CD4-positive, alpha-beta T cell treated with Interleukin-6 for 4 hours (primary cell): ENCODE measurements around the gene CSN1S1.
"Not testable (repeated sequence)": the region's sequence is repeated elsewhere in the genome, so short reads cannot be mapped to it uniquely, and the experiment has no call there.

Experiments used
- DNase-seq: peaks from one replicate; pipeline ENCODE4 v3.0.0-alpha.2; 2020; ENCODE audit warnings: mixed read lengths

CSN1S1 gene, protein sequence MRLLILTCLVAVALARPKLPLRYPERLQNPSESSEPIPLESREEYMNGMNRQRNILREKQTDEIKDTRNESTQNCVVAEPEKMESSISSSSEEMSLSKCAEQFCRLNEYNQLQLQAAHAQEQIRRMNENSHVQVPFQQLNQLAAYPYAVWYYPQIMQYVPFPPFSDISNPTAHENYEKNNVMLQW

DNA sequence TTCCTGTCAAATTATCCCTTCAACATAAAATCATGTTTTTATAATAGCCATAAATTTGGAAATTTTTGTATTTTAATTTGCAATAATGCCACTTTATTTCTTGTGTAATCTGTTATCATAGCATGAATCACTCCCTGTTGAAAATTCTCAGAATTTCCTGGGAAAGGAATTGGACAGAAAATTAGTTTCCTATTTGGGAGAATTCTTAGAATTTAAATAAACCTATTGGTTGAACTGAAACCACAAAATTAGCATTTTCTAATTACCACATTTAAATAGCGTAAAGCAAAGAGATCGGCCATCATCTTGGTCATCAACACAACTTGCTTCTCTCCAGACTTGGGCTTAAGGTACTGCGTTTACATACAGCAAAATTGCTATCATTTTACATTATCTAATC lies at the start of gene CSN1S1:
Gene CSN1S1 (plus strand): TSS at position 301 of the 400 bp plus-strand sequence. CDS start 1,488 bp downstream, outside the sequence.
- DNase-seq: no peak

DNA sequence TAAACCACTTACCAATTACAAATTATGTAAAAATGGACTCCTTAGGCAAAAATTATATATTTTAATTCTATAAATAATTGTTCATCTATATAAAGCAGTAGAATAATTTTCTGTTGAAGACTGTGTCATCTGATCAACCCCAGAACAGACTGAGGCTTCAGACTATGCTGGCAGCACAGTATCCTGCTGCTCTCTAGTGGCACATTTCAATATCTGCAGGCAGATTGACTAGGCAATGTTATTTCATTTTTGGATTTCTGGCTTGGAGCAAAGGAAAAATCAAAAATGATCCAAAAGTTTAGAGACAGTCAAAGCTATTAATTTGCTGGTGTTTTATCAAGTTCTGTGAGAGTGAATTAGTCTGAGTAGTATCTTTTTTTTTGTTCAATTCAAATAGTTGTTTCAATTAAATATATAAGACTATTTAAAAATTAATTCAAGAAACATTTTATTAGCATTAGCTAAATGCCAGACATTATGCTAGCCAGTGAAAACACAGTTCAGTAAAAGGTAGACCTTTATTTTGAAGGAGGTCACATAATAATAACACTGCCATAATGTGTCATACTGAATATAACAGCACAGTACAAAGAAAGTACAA lies 49.6 kb upstream of the CSN1S1 start:
- peak; percentile 42 for DNase-seq

DNA sequence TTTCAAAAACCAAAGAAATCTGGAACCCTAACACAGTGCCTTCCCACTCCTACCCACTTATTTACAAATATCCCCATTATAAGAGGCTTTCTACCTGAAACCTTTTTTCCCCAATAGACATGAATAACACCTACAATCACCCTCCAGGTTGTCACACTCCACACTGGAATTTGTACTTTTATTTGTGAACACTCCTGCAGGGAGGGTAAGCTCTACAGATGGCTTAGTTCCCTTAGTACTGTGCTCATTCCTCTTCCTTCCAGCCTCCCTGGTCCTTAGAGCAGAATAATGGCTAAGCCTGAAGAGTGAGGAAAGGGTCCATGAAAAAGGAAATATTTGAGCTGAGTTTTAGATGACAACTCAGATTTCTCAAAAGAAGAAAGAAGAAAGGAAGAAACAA lies 48.7 kb upstream of the CSN1S1 start:
- DNase-seq: no peak

DNA sequence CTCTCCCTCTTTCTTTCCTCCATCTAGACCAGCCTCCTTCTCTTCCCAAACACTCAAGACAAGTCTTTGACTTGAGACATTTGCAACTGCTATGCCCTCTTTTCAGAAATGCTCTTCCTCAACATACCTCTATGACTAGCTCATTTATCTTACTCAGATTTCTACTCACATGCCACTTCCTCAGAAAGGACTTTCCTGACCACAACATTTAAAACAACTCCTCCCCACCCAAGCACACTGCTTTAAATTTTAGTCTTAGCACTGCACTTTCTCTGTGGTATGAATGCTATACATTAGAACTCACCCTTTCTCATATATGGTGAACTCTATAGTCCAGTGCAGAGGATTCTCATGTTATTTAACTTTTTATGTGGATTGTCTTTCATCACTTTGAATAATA lies 42.5 kb upstream of the CSN1S1 start:
- no peak for DNase-seq

DNA sequence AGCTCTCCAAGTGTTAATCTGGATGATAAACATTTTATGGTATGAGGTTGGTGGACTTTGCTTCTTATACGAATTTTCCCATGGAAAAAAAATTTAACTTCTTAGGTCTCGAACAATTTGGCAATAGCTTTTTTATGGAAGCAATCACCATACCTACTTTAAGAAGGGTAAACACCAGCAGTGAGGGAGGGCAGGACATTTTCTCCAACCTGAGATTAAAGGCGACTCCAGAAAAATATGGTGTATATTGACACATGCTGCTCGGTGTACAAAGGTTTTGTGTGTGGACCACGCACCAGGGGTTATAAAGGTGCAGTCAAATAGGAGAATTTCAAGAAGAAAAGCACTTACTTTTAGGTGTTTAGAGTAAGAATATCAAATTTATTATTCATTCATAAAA lies 36.7 kb upstream of the CSN1S1 start:
- no peak for DNase-seq

DNA sequence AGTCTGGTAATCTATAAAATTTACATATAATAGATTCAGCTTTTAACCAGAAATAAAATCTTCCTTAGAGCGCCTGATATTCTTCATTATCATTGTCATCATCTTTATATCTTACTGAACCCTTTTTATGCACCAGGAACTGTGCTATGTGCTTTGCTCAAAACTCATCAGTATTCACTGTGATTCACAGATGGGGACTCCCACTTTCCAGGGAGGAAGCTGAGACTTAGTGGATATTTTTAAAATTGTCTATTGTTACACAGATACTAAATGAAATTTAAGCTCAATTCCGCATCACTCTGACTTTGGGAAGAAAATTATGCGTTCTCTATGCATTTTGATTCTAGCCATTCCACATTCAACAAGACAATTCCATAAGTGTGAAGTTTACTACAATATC lies 36.1 kb upstream of the CSN1S1 start:
- DNase-seq: no peak

DNA sequence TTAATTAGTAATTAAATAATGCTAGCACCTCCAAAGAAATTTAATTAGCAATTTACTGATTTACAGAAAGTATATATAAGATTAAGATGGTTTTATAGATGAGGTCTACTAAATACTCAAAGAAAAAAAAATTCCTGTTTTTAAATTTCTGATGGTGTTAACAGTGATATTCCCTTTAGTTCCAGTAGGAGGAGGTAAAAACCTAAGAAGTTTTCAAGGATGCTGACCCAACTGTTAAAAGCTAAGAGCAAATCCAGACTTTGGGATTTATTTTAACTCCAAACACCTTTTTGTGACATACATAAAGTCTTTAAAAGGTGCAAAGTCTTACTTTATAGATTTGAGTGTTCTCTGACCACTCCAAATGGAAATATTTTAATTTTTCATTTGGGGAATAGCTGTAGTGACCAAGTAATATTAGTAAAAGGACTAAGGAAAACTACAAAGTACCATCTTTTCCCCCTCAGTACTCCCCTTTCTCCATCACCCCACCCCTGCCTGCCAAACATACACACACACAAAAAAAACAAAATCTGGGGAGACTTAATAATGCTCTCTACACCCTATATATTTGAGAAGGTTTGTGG lies 34.2 kb upstream of the CSN1S1 start:
- no peak for DNase-seq

DNA sequence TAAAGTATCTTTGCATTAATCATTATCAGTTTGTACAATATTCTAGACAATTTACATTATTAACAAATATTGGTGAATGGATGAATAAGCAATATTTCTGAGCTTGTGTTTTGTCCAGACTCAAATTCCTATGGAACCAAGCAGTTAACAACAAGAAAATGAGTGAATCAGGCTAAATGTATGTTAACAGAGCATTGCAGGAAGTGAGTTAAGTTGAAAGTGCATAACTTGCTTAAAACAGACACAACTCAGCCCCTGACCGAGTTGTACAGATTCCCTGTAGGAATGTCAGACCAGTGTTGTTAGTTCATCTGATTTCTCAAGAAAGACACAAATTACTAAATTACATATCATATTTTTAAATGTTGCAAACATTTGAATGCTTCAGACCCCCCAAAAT lies 23.7 kb upstream of the CSN1S1 start:
- no peak for DNase-seq

DNA sequence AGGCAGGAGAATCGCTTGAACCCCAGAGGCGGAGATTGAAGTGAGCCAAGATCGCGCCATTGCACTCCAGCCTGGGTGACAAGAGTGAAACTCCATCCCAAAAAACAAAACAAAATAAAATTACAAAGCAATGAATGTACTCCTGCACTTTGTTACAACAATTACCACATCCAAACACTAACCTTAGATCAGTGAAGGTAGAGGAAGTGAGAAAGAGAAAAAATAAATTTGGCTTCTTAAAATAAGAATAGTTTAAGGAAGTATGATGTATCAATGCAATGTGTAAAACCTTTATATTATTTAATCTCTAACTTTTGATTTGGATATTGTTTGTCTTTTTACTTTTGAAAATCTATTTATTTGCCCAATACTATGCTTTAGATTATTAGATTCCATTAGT lies 21.7 kb upstream of the CSN1S1 start:
- no peak for DNase-seq

DNA sequence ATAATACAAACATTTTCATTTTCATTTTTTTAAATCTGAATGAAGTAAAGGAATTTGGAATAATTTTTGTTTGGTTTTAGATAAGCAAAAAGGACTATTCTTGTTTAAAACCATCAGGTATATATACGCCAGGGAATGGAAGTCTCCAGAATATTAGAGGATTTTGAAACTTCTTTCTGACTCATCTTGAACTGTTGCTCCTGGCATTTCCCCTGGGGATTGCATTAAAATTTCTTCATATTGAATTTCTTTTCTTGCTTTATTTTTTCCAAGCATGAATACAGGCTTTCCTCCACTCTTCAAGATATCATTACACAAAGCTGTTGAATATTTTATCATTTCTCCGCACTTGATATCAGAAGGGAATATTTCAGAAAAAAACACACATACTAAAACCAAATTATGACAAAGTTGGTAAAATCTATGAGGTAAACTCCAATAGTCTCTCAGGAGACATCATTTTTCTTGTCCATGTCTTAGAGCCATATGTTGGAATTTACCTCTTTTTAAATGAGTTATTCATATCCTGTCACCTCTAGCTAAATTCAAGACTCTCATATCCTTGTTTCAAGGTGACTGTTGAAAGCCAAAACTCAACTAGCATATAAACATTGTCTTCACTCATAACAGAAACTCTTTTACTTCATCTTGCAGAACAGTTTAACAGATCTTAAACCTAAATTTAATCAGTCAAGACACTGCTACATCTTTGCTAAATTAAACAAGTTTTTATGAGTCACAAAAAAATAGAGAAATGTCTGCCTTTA lies 20.7 kb upstream of the CSN1S1 start:
- no peak for DNase-seq

DNA sequence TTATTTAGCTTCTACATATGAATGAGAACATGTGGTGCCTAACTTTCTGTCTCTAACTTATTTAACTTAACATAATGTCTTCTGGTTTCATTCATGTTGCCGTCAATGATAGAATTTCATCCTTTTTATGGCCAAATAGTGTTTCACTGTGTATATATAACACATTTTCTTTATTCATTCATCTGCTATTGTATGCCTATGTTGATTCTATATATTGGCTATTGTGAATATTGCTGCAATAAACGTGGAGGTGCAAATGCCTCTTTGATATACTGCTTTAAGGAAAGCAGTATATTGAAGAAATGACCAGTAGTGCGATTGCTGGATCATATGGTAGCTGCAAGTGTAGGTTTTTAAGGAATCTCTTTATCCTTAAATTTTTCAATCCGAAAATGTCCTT lies 10.0 kb upstream of the CSN1S1 start:
- DNase-seq: no peak

DNA sequence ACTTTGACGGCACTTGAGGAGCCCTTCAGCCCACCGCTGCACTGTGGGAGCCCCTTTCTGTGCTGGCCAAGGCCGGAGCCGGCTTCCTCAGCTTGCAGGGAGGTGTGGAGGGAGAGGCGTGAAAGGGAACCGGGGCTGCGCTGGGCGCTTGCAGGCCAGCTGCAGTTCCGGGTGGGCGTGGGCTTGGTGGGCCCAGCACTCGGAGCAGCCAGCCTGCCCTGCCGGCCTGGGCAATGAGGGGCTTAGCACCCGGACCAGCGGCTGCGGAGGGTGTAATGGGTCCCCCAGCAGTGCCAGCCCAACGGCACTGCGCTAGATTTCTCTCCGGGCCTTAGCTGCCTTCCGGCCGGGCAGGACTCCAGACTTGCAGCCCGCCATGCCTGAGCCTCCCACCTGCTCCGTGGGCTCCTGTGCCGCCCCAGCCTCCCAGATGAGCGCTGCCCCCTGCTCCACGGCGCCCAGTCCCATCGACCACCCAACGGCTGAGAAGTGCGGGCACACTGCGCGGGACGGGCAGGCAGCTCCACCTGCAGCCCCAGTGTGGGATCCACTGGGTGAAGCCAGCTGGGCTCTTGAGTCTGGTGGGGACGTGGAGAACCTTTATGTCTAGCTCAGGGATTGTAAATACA lies 7.0 kb upstream of the CSN1S1 start:
- not testable (repeated sequence) for DNase-seq

DNA sequence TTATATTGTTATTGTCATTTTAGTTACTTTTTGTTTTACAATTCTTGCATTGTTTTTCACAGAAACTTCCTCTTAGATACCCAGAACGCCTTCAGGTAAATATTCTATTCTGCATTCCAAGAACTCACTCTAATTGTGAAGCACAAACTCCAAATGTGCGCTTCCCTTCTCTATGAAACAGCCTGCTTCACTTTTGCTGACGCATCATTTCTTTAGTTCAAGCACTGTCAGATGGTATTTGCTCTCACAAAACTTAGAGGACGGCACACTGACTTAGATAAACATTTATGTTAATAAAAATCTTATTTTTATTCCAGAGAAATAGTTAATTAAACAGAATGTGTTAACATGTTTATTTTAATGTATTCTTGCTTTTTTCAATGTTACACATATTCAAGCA lies 3.3 kb downstream of the CSN1S1 start:
- DNase-seq: no peak

DNA sequence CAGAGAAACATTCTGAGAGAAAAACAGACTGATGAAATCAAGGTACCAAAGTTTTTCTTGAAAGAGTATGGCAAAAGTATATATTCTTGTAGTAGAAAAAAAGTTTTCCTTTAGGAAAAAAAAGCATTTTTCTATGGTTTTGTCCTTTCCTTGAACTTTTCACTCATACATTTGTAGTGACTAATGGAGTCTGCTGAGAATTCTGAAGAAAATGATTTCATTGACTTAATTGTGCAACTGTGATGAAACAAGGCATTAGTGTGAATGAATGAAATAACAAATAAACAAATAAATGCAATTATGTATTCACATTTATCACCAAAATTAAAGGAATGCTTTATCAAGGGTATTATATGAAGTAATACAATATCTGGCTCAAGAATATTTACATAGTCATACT lies 5.7 kb downstream of the CSN1S1 start:
- DNase-seq: no peak

DNA sequence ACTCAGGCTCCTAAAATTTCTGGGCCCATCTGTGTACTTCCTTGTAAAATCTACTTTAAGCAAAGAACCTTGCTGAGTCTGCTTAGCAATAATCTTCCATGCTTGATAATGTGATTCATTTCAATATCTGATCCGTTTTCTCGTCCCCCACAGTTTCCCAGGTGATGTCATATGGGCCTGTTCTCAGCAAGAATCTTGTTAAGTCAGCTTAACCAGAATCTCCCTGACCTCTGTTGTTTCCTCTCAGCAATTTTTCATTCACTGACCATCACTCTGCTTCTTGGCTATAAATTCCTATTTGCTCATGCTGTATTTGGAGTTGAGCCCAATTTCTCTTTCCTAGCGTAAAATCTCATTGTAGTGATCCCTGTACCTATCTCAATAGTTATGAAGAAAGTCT lies 20.7 kb downstream of the CSN1S1 start:
- no peak for DNase-seq

DNA sequence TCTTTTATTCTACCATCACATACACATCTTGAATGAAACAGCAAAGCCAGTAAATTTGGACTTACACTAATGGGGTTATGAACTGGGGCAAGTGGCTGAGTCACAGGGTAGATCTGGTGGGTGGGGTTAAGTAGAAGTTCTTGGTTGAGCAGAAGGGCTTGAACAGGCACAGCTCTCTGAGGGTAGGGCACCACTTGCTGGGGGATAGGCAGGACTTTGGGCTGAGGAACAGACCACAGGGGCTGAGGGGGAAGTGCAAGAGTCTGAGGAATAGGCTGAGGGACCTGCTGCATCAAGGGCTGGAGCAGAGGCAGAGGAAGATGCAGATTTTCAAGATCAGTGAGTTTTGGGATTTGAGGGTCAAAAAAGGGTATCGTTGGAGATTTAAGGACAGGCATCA lies 26.3 kb downstream of the CSN1S1 start:
- DNase-seq: no peak

DNA sequence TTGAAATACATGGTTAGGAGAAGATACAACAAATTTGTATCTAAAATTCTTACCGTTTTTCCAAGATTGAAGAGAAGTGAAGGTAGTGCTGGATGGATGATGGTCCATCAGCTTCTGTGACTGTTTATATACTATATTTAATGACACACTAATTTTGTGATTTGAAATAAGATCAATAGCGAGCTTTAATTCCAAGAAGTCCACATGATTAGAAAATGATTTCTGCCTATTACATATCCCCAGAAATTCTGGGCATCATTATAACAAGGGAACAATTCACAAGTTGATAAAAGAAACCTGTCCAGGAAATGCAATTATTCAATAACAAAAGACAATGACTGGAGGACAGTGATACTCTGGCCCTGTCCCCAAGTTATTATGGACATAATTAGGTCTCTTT lies 34.8 kb downstream of the CSN1S1 start, which contains the start of gene CSN2:
Gene CSN2 (minus strand): TSS at position 101 of the 400 bp plus-strand sequence. CDS start 4,733 bp downstream, outside the sequence.
- DNase-seq: no peak

DNA sequence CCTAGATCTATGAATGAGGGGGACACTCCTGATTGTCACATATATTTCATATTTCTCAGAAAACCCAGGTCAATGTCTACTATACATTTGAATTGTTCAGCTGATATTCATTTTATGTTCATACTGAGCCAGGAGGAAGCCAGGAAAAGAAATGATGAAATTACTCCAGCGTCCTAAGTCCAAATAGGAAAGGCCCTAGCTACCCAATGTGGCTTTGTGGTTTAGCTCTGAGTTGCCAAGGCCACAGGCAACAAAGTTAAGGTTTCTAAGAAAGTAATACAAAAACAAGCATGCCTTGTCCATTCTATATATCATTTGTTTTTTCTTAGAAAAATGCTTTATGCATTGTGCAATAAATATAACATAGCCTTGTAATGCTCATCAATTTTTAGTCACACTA lies 39.2 kb downstream of the CSN1S1 start:
- DNase-seq: no peak

DNA sequence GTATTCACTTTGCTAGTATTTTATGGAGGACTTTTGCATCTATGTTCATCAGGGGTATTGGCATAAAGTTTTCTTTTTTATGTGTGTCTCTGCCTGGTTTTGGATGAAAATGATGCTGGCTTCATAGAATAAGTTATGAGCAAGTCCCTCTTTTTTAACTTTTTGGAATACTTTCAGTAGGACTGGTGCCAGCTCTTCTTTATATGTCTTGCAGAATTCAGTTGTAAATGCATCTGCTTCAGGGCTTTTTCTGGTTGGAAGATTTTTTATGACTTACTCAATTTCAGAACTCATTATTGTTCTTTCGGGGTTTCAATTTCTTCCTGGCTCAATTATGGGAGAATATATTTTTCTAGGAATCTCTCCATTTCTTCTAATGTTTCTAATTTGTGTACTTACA lies 43.8 kb downstream of the CSN1S1 start:
- no peak for DNase-seq

DNA sequence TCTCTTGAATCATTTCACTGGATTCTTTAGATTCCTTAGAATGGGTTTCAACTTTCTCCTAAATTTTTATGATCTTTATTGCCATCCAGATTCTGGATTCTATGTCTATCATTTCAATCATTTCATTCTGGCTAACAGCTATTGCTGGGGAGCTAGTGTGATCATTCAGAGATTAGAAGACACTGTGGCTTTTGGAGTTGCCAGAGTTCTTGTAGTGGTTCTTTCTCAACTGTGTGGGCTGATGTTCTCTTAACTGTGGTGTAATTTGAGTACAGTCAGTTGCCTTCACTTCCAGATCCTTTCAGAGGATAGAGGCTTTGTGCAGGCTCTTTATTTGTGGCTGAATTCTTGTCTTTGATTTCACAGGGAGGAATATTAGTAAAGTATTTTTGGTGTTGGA lies 46.7 kb downstream of the CSN1S1 start:
- no peak for DNase-seq

DNA sequence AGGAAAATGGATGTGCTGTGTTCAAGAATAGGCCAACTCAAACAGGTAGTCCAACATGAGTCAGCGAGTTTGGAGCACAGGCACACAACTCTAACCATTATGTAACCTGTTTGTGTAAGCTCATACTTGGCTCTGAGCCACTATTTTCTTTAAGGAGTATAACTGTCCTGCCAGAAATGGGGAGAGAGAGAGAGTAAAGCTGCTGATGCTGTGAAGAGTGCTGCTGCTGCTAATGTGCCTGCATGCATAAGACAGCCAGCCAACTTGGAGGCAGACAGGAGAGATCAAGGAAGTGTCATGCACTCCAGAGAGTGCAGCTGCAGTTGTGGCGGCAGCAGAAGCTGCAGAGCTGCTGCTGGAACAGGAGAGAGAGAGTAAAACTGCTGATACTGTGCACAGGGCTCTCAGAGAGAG lies 53.2 kb downstream of the CSN1S1 start:
- DNase-seq: no peak

DNA sequence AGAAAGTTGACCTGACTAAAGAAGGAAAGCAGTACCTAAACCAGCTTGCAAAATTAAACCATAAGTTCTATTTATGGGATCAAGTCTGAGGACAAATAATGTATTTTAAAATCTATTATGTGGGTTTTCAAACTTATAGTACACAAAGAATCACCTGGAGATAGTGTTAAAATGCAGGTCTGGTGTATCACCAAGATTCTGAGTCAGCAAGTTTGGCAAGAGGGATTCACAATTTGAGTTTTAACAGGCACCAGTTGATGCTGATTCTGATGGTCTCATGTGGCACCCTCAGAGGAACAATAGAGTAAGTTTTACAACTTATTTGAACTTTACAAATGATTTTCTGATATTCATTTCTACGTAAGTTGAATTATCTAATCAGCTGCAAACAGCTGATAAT lies 55.8 kb downstream of the CSN1S1 start:
- no peak for DNase-seq

DNA sequence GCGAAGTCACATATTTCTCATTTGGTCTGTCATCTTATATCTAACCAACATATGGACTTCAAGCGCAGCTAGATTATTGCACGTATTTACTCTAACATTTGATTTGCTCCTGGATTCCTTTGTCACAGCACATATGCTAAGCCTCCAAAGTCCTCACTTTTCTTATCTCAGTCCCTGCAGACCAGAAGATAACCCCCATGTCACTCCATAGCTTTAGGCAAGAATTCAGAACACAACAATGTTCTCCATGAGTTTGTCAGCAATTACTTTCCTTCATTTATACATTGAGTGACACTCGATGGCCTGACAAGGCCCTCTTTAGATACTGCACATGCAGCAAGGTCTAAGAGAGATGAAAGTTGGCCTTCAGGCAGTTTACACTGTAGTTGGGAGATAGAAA lies 60.1 kb downstream of the CSN1S1 start:
- DNase-seq: no peak
